ENCODE data around the gene MT2A.

Gene MT2A

GRCh38 chr16:56584276-56584675, 24.1 kb upstream of the MT2A start:
- Histone ChIP-seq H3K4me3 (ENCODE audit: low read depth, low read length) (no peak overlapping the region), H2AFZ (no peak overlapping the region), H3K36me3 (ENCODE audit: control insufficient read depth, insufficient read depth, low read length) (no peaks in the 10 kb centered on the region), H3K4me2 (ENCODE audit: low read length) (no peak overlapping the region), H3K27ac (no peak overlapping the region), H3K27me3 (ENCODE audit: control insufficient read depth, insufficient read depth, low read length) (no peaks in the 10 kb centered on the region), H3K4me1 (no peaks in the 10 kb centered on the region), H3K79me2 (no peaks in the 10 kb centered on the region), H3K9me3 (ENCODE audit: control insufficient read depth, low read length) (no peaks in the 10 kb centered on the region), H3K9ac (no peak overlapping the region)
- no peak for TF ChIP-seq CTCF (IDR thresholded peaks at IDR 0.05)

- Histone ChIP-seq H3K4me2 (ENCODE audit: low read length) (peak overlapping the region; percentile 76), H2AFZ (peak overlapping the region; percentile 70), H3K36me3 (ENCODE audit: control insufficient read depth, insufficient read depth, low read length) (no peaks in the 10 kb centered on the region), H3K27ac (no peak overlapping the region), H3K4me1 (no peaks in the 10 kb centered on the region), H3K79me2 (no peaks in the 10 kb centered on the region), H3K9me3 (ENCODE audit: control insufficient read depth, low read length) (no peaks in the 10 kb centered on the region), H3K9ac (no peak overlapping the region), H3K27me3 (ENCODE audit: control insufficient read depth, insufficient read depth, low read length) (no peaks in the 10 kb centered on the region), H3K4me3 (ENCODE audit: low read depth, low read length) (peak overlapping the region; percentile 49)
- no peak for TF ChIP-seq CTCF (IDR thresholded peaks at IDR 0.05)
Measured at GRCh38 chr16:56588781-56589140, 19.6 kb upstream of the MT2A start.

GRCh38 chr16:56589141-56590039, 19.0 kb upstream of the MT2A start, which contains the start of gene MT3:
Gene MT3, plus strand, starts transcription at chr16:56589528. Its CDS starts 63 bp downstream, at chr16:56589591.
- Histone ChIP-seq H3K9me3 (ENCODE audit: control insufficient read depth, low read length) (no peaks in the 10 kb centered on the region), H3K36me3 (ENCODE audit: control insufficient read depth, insufficient read depth, low read length) (no peaks in the 10 kb centered on the region), H3K79me2 (no peaks in the 10 kb centered on the region), H2AFZ (peak within 1 kb of the TSS; percentile 70), H3K4me2 (ENCODE audit: low read length) (peak within 1 kb of the TSS; percentile 76), H3K27ac (no peak within 1 kb of the TSS), H3K9ac (no peak within 1 kb of the TSS), H3K27me3 (ENCODE audit: control insufficient read depth, insufficient read depth, low read length) (no peaks in the 10 kb centered on the region), H3K4me1 (no peaks in the 10 kb centered on the region), H3K4me3 (ENCODE audit: low read depth, low read length) (peak within 1 kb of the TSS; percentile 49)
- TF ChIP-seq CTCF (IDR thresholded peaks at IDR 0.05), result no peak

- H3K4me3 ChIP-seq (ENCODE audit: low read depth, low read length), result no peak overlapping the region
- no peak overlapping the region for H2AFZ ChIP-seq
- no peak overlapping the region for H3K27ac ChIP-seq
- H3K36me3 ChIP-seq (ENCODE audit: control insufficient read depth, insufficient read depth, low read length), result no peaks in the 10 kb centered on the region
- H3K4me2 ChIP-seq (ENCODE audit: low read length), result no peak overlapping the region
- no peaks in the 10 kb centered on the region for H3K4me1 ChIP-seq
- TF ChIP-seq CTCF (IDR thresholded peaks at IDR 0.05), result no peak
- H3K9ac ChIP-seq, result no peak overlapping the region
- H3K79me2 ChIP-seq, result no peaks in the 10 kb centered on the region
- no peaks in the 10 kb centered on the region for H3K9me3 ChIP-seq (ENCODE audit: control insufficient read depth, low read length)
- no peaks in the 10 kb centered on the region for H3K27me3 ChIP-seq (ENCODE audit: control insufficient read depth, insufficient read depth, low read length)
Measured at GRCh38 chr16:56591377-56592060, 16.9 kb upstream of the MT2A start.

Measured in parathyroid adenoma (tissue), 2 donors.